HG02759 (cell line): ENCODE measurements around the gene MIA2.
"Not testable (repeated sequence)": the region's sequence is repeated elsewhere in the genome, so short reads cannot be mapped to it uniquely, and the experiment has no call there.

Source experiments
- ATAC-seq: cut with Tn5 transposase; IDR thresholded peaks from one replicate; pipeline ENCODE4 v1.9.1; 2021; ENCODE audit warnings: mild to moderate bottlenecking, moderate library complexity; ENCODE audit not compliant: unreplicated experiment

The MIA2 gene, protein sequence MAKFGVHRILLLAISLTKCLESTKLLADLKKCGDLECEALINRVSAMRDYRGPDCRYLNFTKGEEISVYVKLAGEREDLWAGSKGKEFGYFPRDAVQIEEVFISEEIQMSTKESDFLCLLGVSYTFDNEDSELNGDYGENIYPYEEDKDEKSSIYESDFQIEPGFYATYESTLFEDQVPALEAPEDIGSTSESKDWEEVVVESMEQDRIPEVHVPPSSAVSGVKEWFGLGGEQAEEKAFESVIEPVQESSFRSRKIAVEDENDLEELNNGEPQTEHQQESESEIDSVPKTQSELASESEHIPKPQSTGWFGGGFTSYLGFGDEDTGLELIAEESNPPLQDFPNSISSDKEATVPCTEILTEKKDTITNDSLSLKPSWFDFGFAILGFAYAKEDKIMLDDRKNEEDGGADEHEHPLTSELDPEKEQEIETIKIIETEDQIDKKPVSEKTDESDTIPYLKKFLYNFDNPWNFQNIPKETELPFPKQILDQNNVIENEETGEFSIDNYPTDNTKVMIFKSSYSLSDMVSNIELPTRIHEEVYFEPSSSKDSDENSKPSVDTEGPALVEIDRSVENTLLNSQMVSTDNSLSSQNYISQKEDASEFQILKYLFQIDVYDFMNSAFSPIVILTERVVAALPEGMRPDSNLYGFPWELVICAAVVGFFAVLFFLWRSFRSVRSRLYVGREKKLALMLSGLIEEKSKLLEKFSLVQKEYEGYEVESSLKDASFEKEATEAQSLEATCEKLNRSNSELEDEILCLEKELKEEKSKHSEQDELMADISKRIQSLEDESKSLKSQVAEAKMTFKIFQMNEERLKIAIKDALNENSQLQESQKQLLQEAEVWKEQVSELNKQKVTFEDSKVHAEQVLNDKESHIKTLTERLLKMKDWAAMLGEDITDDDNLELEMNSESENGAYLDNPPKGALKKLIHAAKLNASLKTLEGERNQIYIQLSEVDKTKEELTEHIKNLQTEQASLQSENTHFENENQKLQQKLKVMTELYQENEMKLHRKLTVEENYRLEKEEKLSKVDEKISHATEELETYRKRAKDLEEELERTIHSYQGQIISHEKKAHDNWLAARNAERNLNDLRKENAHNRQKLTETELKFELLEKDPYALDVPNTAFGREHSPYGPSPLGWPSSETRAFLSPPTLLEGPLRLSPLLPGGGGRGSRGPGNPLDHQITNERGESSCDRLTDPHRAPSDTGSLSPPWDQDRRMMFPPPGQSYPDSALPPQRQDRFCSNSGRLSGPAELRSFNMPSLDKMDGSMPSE (N-terminal part only)

DNA sequence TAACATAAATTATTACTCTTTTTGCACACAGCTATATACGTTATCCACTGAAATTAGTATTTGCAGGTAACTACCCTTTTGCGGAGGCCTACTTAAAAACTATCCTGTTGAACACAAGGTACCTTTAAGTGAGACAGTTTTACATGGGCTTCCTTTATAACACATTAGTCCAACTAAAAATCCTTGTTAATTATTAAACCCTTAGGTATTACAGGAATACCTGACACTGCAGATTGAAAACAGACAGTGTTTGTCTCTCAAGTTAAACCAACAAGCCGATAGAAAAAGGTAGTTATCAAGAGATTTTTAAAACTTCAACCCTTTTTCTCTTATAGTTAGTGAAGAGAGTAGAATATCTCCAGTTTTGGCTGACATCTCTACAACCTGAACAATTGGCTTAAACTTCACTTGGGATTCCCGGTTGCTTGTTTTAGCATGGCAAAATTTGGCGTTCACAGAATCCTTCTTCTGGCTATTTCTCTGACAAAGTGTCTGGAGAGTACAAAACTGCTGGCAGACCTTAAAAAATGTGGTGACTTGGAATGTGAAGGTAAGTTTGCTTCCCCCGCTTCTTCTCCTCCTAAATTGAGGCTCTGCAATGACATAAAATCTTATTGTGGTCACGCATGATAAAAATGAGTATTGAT, at the start of gene MIA2:
Gene MIA2, plus strand, starts transcription at position 236 of the 647 bp plus-strand sequence. Its CDS starts 200 bp downstream, at position 436.
- no peak for ATAC-seq

DNA sequence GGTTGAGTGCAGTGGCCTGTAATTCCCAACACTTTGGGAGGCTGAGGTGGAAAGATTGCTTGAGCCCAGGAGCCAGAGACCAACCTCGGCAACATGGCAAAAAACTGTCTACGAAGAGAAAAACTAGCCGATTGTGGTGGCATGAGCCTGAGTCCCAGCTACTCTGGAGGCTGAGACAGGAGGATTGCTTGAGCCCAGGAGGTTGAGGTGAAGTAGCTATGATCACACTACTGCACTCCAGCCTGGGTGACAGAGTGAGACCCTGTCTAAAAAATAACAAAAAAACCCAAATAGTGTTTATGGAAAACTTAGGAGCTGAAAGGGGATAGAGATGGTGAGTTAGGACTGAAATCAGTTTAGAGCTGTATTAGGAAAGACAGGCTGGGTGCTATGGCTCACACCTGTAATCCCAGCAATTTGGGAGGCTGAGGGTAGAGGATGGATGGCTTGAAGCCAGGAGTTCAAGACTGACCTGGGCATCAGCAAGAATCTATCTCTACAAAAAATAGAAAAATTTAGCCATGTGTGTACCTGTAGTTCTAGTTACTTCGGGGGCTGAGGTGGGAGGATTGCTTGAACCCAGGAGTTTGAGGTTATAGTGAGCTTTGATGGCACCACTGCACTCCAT, 49.0 kb upstream of the MIA2 start:
- no peak for ATAC-seq

DNA sequence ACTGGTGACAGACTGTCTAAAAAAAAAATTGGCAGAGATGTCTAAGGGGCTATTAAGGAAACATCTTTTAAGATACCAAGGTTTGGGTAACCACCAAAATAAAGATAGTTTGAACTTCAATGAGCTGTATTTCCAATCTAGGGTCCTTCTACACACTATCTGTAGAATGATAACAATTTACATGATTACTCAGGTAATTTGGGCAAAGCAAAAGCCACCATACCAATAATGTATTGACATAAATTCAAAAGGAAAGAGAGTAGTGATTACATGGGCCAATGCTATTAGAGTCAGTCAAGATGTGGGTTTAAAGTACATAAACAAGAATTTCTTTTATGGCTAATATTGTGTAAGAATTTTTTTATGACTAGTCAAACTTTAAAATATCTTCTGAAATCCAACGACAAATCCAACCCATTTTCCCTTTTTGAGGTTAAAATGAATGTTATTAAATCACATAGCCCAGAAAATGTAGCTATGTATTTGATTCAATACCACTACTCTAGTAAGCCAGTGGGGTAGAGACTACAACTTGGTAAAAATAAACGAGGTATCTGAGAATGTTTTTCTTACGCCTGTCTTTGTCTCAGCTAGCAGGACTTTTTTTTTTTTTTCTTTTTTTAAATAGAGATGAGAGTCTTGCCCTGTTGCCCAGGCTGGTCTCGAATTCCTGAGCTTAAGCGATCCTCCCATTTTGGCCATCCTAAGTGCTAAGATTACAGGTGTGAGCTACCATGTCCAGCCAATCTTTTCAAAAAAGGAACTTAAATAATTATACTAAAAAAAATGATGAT, 48.3 kb upstream of the MIA2 start:
- ATAC-seq, result no peak

DNA sequence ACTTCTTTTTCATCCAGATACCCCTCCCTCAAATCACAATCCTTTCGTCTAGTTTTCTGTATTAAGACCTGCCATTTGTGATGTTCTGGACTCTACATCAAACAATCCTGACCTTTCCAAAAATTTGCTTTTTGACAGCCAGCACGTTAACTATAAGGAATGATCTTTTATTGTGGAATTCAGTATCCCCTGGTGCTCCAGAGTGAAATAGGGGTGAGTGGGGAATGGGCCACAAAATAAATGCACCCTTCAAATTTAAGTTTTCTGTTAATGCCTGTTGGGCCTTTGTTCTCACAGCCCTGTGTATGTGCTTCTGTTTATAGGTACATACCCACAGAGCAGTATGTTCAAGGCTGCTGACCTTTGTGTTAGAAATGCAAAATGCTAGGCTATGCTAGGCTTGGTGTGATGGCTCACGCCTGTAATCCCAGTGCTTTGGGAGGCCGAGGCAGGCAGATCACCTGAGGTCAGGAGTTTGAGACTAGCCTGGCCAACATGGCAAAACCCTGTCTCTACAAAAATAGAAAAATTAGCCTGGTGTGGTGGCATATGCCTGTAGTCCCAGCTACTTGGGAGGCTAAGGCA, 46.7 kb upstream of the MIA2 start:
- ATAC-seq, result no peak

DNA sequence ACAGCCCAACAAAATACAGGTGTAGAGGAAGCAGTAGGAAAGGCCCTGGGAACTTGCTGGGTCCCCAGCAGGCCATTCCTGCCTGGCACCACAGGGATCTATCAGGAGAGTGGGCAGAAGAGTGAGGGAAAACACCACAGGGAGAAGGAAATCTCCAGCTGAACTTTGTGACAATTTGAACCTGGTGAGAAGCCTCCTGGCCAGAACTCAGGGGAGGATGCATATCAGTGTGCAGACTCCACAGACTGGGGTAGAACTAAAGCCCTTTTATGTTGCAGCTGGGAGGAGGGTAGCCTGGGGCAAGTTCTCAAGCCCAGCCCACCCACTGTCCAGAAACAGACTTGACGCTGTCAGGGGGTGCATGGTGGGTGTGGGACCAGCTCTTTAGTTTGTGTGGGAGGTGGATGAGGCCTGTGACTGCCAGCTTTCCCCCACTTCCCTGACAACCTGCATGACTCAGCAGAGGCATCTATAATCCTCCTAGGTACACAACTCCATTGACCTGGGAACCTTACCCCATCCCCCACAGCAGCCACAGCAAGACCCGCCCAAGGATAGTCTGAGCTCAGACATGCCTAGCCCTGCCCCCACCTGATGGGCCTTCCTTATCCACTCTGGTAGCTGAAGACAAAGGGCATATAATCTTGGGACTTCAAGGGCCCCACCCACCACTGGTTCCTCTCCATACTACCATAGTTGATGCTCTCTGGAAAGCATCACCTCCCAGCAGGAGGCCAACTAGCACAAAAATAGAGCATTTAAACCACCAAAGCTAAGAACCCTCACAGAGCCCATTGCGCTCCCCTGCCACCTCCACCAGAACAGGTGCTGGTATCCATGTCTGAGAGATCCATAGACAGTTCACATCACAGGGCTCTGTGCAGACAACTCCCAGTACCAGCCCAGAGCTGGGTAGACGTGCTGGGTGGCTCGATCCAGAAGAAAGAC, 29.8 kb upstream of the MIA2 start:
- ATAC-seq, result no peak

DNA sequence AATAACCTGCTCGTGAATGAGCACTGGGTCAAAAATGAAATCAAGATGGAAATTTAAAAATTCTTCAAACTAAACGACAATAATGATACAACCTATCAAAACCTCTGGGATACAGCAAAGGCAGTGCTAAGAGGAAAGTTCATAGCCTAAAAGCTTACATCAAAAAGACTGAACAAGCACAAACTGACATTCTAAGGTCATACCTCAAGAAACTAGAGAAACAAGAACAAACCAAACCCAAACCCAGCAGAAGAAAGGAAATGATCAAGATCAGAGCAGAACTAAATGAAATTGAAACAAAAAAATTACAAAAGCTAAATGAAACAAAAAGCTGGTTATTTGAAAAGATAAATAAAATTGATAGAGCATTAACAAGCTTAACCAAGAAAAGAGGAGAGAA, 26.3 kb upstream of the MIA2 start:
- not testable (repeated sequence) for ATAC-seq

DNA sequence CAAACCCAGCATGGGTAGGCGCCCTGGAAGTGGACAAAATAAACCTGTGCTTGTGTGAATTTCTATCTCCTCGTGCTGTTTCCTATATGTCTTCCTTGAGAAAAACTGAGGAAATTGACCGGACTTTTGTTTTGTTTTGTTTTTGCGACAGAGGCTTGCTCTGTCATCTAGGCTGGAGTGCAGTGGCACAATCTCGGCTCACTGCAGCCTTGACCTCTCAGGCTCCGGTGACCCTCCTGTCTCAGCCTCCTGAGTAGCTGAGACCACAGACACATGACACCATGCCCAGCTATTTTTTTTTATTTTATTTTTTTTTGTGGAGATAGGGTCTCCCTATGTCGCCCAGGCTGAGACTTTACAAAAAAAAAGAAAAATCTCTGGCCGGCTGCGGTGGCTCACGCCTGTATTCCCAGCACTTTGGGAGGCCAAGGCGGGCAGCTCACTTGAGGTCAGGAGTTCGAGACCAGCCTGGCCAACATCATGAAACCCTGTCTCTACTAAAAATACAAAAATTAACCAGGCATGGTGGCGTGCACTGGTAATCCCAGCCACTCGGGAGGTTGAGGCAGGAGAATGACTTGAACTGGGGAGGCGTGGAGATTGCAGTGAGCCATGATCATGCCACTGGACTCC, 22.5 kb upstream of the MIA2 start:
- no peak for ATAC-seq

DNA sequence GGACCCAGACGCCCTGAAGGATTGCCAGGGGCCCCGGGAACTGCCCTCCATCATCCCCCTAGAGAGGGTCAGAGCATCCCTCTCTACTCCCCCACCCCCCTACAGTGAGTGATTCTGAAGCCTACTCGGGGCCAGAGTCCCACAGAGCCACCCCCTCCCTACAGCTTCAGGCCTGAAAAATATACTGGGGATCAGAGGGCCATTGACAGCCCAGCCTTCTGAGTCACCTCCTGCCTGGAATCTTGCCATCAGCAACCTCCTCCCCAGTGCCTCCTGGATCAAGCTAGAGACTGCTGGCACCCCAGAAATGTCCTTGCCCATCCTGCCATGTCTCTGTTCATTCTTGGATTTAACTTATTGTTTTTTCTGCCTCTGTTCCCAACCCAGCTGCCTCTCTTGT, 21.7 kb upstream of the MIA2 start:
- no peak for ATAC-seq

DNA sequence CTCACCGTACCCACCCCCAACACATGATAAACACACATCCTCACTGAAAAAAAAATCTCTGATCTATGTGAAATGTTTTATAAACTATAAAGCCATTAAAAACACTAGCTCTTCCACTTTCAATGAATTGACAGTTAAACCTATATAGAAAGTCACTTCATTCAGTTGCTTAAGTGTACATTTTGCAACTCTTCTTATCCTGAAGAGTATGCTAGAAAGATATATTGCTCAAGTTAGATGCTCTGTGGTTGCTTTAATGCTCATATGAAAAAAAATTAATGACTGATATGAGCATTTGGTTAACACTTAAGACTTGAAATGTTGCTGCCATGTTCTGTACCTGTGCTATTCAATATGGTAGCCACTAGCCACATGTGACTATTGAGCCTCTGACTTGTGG, 21.0 kb upstream of the MIA2 start:
- ATAC-seq, result no peak

DNA sequence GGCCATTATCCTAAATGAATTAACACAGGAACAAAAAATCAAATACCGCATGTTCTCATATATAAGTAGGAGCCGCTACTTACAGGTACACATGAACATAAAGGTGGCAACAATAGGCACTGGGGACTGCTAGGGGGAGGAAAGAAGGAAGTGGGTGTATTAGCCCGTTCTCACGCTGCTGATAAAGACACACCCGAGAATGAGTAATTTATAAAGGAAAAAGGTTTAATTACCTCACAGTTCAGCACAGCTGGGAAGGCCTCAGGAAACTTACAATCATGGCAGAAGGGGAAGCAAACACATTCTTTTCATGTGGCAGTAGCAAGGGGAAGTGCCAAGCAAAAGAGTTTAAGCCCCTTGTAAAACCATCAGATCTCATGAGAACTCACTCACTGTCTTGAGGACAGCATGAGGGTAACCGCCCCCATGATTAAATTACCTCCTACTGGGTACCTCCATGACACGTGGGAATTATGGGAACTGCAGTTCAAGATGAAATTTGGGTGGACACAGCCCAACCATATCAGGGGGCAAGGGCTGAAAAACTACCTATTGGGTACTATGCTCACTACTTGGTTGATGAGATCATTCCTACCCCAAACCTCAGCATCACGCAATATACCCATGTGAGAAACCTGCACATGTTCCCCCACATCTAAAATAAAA, 16.4 kb upstream of the MIA2 start:
- no peak for ATAC-seq

DNA sequence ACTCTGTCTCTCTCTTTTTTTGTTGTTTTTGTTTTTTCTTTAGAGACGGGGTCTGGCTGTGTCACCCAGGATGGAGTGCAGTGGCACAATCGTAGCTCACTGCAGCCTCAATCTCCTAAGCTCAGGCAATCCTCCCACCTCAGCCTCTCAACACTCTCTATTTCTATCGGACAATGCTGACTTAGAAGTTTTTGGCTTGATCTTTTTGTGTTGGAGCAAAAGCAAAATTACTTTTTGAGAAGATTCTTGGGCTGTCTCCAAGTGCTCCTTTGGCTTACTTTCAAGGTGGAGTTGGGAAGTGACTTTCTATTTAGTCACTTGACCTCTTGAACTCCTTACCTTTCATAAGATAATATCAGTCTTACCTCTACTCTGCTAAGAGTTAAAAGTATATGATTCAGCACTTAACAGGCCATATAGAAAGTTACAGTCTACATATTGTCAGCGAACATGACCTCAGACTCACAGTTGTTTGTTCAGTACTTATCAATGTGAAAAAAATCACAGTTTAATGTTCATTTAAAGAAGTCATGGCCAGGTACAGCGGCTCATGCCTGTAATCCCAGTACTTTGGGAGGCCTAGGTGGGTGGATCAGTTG, 15.4 kb upstream of the MIA2 start:
- no peak for ATAC-seq

DNA sequence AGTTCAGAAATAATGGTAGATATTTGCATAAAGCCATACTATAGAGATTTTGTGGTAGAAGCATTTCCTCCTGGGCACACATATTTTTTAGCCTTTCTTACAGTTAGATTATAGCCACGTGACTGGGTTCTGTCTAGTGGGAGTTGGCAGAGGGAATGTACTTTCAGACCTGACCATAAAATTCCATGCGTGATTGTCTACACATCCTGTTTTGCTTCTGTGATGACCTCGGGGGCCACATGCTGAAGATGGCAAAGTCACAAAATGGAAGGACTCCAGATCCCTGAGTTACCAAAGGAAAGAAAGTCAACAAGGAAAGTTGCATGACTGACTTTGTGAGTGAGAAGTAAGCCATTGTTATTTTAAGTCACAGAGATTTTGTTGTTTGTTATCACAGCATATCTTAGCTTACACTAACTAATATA, 14.6 kb upstream of the MIA2 start:
- no peak for ATAC-seq

DNA sequence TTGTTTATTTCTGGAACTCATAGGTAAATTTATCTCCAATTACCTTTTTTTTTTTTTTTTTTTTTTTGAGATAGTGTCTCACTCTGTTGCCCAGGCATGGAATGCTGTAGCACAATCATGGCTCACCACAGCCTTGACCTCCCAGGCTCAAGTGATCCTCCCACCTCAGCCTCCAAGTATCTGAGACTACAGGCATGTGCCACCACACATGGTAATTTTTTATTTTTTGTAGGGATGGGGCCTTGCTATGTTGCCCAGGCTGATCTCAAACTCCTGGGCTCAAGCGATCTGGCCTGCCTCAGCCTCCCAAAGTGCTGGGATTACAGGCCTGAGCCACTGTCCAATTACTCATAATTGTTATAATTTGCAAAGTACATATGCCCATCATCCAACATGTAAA, 13.2 kb upstream of the MIA2 start:
- ATAC-seq, result not testable (repeated sequence)

DNA sequence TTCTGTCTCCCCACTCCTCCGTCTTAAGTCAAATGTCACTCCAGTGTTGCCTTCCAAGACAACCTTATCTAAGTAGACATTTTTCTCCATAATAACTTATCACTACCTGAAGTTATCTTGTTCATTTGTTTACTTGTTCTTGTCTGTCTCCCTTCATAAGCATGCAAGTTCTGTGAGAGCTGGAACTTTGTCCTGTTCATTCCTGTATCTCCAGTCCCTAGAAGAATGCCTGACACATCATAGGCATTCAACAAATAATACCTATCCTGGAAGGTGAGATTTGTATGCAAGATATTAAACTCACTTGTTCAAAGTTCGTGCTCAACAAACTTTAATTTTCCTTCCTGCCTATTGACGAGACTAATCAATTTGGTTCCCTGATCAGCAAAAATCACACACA, 5.7 kb upstream of the MIA2 start:
- no peak for ATAC-seq

DNA sequence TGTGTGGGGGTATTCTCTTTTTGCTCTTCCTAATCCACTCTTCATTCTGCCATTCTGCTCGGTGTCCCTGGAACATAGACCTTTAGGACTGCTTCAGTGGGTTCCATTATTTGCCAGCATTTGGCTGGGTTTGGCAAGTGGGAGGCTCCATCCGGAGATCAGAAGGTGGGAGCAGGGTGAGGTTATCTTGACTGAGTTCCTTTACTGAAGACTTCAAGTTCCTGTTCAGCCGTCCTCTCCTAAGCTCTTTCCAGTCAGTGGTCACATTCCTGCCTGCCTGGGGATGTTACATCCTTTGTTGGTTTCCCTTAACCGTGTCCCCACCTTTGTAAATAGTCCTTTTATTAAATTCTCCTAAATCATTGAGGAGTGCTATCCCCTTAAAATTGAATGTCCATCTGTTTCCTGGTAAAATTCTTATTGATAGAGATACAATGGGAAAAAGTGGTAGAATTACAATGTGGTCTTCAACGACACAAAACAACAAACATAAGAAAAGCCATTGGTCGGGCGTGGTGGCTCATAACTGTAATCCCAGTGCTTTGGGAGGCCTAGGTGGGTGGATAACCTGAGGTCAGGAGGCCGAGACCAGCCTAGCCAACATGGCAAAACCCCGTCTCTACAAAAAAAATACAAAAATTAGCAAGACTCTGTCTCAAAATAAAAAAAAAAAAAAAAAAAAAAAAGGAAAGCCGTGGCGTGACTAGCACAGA, 5.0 kb upstream of the MIA2 start:
- ATAC-seq, result no peak

DNA sequence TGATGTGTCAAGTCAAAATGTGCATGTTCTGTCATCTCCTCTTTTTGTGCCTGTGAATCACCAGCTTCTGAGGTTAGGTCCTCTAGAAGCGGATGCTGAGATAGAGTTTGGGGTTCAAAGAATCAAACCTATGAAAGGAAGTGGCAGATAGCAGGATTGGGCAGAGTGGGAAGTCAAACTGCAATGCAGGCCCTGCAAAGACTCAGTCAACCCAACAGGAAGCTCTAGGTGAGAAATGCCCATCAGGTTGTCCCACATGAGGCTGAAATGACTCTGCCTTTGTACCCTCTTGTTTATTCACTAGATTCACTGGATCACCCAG, 4.5 kb upstream of the MIA2 start:
- no peak for ATAC-seq
